ENCODE results near the gene ALPG. TPM values are rescaled to one million over a fixed set of nuclear protein-coding genes. Genes with fewer than 3 reads are reported as not detected.

The ALPG gene
- total and polyA plus RNA-seq, 10 of the 15 experiments (the other 5 are each of a cell fraction or from before 2014, with no cell fraction given), result not detected

- no peaks in the 10 kb centered on the region for H3K27me3 ChIP-seq (replicated peaks in 1 of 2; ENCODE audit: control insufficient read depth in 2 of 2, insufficient read depth in 2 of 2, low read length in 1 of 2)
- no peak overlapping the region for H2AFZ ChIP-seq (ENCODE audit: control insufficient read depth, low read depth, low read length)
- no peak overlapping the region for H3K27ac ChIP-seq (ENCODE audit: control insufficient read depth, insufficient read depth)
- CTCF ChIA-PET, result interaction anchor here (0.6 kb wide), 1 partner anchor 38 kb away, joined by 3 read pairs; no protein-coding TSS in a partner anchor
- in situ Hi-C loops (cut with MboI) (no loop called here), intact Hi-C loops (cut with micrococcal nuclease; ENCODE audit: unreplicated experiment) (no loop called here)
- no peak overlapping the region for H3K4me2 ChIP-seq (ENCODE audit: control insufficient read depth, insufficient read depth)
- TF ChIP-seq ZNF274 (IDR thresholded peaks at IDR 0.05; ENCODE audit: insufficient read depth, insufficient read length), result no peak
- no peak for TF ChIP-seq HDGF (IDR thresholded peaks at IDR 0.05)
- TF ChIP-seq BRCA1 (IDR thresholded peaks at IDR 0.05; ENCODE audit: low read depth, low read length), result no peak
- TF ChIP-seq ZNF384 (IDR thresholded peaks at IDR 0.05; ENCODE audit: borderline replicate concordance, low read depth, low read length), result no peak
- TF ChIP-seq SP1 (IDR thresholded peaks at IDR 0.05; ENCODE audit: low read depth, low read length), result no peak
- TF ChIP-seq, protein P1, sequence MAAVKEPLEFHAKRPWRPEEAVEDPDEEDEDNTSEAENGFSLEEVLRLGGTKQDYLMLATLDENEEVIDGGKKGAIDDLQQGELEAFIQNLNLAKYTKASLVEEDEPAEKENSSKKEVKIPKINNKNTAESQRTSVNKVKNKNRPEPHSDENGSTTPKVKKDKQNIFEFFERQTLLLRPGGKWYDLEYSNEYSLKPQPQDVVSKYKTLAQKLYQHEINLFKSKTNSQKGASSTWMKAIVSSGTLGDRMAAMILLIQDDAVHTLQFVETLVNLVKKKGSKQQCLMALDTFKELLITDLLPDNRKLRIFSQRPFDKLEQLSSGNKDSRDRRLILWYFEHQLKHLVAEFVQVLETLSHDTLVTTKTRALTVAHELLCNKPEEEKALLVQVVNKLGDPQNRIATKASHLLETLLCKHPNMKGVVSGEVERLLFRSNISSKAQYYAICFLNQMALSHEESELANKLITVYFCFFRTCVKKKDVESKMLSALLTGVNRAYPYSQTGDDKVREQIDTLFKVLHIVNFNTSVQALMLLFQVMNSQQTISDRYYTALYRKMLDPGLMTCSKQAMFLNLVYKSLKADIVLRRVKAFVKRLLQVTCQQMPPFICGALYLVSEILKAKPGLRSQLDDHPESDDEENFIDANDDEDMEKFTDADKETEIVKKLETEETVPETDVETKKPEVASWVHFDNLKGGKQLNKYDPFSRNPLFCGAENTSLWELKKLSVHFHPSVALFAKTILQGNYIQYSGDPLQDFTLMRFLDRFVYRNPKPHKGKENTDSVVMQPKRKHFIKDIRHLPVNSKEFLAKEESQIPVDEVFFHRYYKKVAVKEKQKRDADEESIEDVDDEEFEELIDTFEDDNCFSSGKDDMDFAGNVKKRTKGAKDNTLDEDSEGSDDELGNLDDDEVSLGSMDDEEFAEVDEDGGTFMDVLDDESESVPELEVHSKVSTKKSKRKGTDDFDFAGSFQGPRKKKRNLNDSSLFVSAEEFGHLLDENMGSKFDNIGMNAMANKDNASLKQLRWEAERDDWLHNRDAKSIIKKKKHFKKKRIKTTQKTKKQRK (IDR thresholded peaks at IDR 0.05; ENCODE audit: low read depth, low read length), result no peak
- TF ChIP-seq E2F4 (IDR thresholded peaks at IDR 0.05; ENCODE audit: low read depth, low read length), result no peak
- TF ChIP-seq, protein P2, sequence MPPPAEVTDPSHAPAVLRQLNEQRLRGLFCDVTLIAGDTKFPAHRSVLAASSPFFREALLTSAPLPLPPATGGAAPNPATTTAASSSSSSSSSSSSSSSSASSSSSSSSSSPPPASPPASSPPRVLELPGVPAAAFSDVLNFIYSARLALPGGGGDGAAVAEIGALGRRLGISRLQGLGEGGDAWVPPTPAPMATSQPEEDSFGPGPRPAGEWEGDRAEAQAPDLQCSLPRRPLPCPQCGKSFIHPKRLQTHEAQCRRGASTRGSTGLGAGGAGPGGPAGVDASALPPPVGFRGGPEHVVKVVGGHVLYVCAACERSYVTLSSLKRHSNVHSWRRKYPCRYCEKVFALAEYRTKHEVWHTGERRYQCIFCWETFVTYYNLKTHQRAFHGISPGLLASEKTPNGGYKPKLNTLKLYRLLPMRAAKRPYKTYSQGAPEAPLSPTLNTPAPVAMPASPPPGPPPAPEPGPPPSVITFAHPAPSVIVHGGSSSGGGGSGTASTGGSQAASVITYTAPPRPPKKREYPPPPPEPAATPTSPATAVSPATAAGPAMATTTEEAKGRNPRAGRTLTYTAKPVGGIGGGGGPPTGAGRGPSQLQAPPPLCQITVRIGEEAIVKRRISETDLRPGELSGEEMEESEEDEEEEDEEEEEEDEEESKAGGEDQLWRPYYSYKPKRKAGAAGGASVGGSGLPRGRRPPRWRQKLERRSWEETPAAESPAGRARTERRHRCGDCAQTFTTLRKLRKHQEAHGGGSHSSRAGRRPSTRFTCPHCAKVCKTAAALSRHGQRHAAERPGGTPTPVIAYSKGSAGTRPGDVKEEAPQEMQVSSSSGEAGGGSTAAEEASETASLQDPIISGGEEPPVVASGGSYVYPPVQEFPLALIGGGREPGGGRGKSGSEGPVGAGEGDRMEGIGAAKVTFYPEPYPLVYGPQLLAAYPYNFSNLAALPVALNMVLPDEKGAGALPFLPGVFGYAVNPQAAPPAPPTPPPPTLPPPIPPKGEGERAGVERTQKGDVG (CRISPR knock-in tag; IDR thresholded peaks at IDR 0.05), result no peak
- TF ChIP-seq SUZ12 (IDR thresholded peaks at IDR 0.05; ENCODE audit: unreplicated experiment), result no peak
- TF ChIP-seq, protein P3, sequence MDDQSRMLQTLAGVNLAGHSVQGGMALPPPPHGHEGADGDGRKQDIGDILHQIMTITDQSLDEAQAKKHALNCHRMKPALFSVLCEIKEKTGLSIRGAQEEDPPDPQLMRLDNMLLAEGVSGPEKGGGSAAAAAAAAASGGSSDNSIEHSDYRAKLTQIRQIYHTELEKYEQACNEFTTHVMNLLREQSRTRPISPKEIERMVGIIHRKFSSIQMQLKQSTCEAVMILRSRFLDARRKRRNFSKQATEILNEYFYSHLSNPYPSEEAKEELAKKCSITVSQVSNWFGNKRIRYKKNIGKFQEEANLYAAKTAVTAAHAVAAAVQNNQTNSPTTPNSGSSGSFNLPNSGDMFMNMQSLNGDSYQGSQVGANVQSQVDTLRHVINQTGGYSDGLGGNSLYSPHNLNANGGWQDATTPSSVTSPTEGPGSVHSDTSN (IDR thresholded peaks at IDR 0.05; ENCODE audit: insufficient replicate concordance, low read depth, low read length), result no peak
- TF ChIP-seq IRF5 (IDR thresholded peaks at IDR 0.05; ENCODE audit: borderline replicate concordance), result no peak
- TF ChIP-seq FOXK2 (IDR thresholded peaks at IDR 0.05), result no peak
- SMC1A ChIA-PET (ENCODE audit: uncharacterized antibody, unreplicated experiment), result no interaction called here
- H3K79me2 ChIP-seq (ENCODE audit: control insufficient read depth, insufficient read depth, low read length), result no peaks in the 10 kb centered on the region
- no peak for DNase-seq (ENCODE audit: low read depth, low spot score)
- no peak for ATAC-seq
- 0% methylated on average over 4 of the region's 4 CpGs for WGBS (ENCODE audit: insufficient coverage, insufficient replicate concordance, low lambda C conversion rate, missing lambda C conversion rate)
- H3K9ac ChIP-seq (ENCODE audit: control insufficient read depth, insufficient read depth, low read length), result no peak overlapping the region
- no peak overlapping the region for H3K4me3 ChIP-seq
- POLR2A ChIA-PET, result no interaction called here
- H4K20me1 ChIP-seq (ENCODE audit: control insufficient read depth, insufficient read depth), result no peaks in the 10 kb centered on the region
- no peak for FAIRE-seq
- H3K36me3 ChIP-seq (ENCODE audit: control insufficient read depth in 2 of 2, insufficient read depth in 2 of 2, low read length in 1 of 2), result no peaks in the 10 kb centered on the region
- no peaks in the 10 kb centered on the region for H3K4me1 ChIP-seq (ENCODE audit: control insufficient read depth, insufficient read depth, low read length)
- RAD21 ChIA-PET (ENCODE audit: unreplicated experiment), result no interaction called here
- H3K9me3 ChIP-seq (replicated peaks; ENCODE audit: control insufficient read depth, insufficient read depth, low read length), result no peaks in the 10 kb centered on the region
- no TSS peak for BruUV-seq (replicated peaks)
Observed at GRCh38 chr2:232376260-232376659, 30.4 kb upstream of the ALPG start.

All from GM12878 (cell line).